Activated CD8-positive, alpha-beta T cell treated with anti-CD3 and anti-CD28 coated beads for 36 hours (primary cell): ENCODE data around the gene WNT11. TPM values are rescaled to one million over a fixed set of nuclear protein-coding genes. Genes with fewer than 3 reads are reported as not detected.

Source experiments
- ATAC-seq: fragments of 200-7000 bp; cut with Tn5 transposase; one replicate; pipeline ENCODE4 v1.10.0; 2021; ENCODE audit warnings: mild to moderate bottlenecking, moderate library complexity
- CTCF ChIA-PET: fragments of 350-600 bp; sonication (Branson Sonifier 250); formaldehyde crosslinking; loops from one replicate; lab custom pipeline; 2021; ENCODE audit warnings: antibody characterized with exemption; lab: Charles Lee
- POLR2A ChIA-PET: fragments of 350-600 bp; sonication (Branson Sonifier 250); formaldehyde crosslinking; loops from one replicate; lab custom pipeline; 2021; ENCODE audit warnings: antibody characterized with exemption; lab: Charles Lee
- DNase-seq: peaks from one replicate; pipeline ENCODE4 v3.0.0-alpha.2; 2020
- H3K27ac Mint-ChIP-seq: one replicate; pipeline ENCODE4 v1.8.0; 2021; ENCODE audit warnings: mild to moderate bottlenecking, mixed read lengths
- H3K27me3 Mint-ChIP-seq: one replicate; pipeline ENCODE4 v1.8.0; 2021; ENCODE audit warnings: mixed read lengths
- H3K36me3 Mint-ChIP-seq: one replicate; pipeline ENCODE4 v1.8.0; 2021; ENCODE audit warnings: low read depth, mixed read lengths
- H3K4me1 Mint-ChIP-seq: one replicate; pipeline ENCODE4 v1.8.0; 2021; ENCODE audit warnings: low read depth, mixed read lengths
- H3K4me3 Mint-ChIP-seq: one replicate; pipeline ENCODE4 v1.8.0; 2021; ENCODE audit warnings: mild to moderate bottlenecking, moderate library complexity, mixed read lengths
- H3K9me3 Mint-ChIP-seq: one replicate; pipeline ENCODE4 v1.8.0; 2021; ENCODE audit warnings: mixed read lengths
- intact Hi-C: fragments of 100-400 bp; cut with micrococcal nuclease; formaldehyde crosslinking; loops from one replicate; pipeline ENCODE4 v1.10.0; 2022
- total RNA-seq, 2 experiments: library from RNA; stranded (reverse); gene quantifications; one replicate each; pipeline ENCODE4 v1.2.3, GENCODE V29; 2021
- TF ChIP-seq, protein P1 (sequence below): fragments of 200-600 bp; IDR thresholded peaks from one replicate; pipeline ENCODE4 v1.8.0; 2022; ENCODE audit warnings: antibody characterized with exemption, mild to moderate bottlenecking

WNT11 gene
- total RNA-seq, 2 experiments from 2014 or later: 0.32 to 0.43 TPM

DNA sequence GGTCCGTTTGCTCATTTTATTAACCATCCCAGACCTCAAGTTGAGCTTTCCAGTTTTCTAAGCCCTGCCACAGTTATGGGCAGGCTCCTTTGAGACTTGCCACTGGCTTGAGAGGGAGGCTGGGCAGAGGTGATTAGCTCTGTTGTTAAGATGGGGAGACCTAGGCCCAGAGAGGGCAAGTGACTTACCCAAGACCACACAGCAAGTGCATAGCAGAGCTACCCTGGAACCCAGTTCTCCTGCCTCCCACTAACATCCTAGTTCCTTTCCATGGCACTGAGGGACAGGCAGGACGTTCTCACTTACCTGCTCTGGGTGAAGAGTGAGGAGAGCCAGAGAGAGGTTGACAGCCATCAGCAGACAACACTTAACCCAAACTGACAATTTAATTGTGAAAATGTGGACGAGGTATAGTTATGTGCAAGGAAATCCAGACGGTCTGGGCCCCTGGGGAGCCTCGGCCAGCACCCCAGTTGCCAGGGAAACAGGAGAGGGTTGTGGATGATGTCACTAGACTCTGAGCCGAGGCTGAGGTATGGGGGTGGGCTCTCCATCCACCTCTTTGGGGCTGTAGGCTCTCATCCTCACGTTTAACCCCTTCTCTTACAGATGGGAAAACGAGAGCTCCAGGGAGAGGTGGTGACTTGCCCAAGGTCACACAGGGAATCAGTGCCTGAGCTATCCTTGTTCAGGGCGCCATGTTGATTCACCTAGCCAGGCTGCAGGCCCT, 12.3 kb upstream of the WNT11 start:
- TF ChIP-seq, protein P1, sequence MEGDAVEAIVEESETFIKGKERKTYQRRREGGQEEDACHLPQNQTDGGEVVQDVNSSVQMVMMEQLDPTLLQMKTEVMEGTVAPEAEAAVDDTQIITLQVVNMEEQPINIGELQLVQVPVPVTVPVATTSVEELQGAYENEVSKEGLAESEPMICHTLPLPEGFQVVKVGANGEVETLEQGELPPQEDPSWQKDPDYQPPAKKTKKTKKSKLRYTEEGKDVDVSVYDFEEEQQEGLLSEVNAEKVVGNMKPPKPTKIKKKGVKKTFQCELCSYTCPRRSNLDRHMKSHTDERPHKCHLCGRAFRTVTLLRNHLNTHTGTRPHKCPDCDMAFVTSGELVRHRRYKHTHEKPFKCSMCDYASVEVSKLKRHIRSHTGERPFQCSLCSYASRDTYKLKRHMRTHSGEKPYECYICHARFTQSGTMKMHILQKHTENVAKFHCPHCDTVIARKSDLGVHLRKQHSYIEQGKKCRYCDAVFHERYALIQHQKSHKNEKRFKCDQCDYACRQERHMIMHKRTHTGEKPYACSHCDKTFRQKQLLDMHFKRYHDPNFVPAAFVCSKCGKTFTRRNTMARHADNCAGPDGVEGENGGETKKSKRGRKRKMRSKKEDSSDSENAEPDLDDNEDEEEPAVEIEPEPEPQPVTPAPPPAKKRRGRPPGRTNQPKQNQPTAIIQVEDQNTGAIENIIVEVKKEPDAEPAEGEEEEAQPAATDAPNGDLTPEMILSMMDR: no peak
- ATAC-seq (no peak), DNase-seq (no peak)
- Mint-ChIP-seq H3K9me3 (no peaks in the 10 kb centered on the region), H3K27ac (no peak overlapping the region), H3K4me3 (no peak overlapping the region), H3K4me1 (no peaks in the 10 kb centered on the region), H3K36me3 (no peaks in the 10 kb centered on the region), H3K27me3 (no peaks in the 10 kb centered on the region)
- ChIA-PET CTCF (interaction anchor here (1.3 to 7.0 kb wide), 3 partner anchors 10 to 101 kb away, joined by 4 to 54 read pairs (median 8); no protein-coding TSS in a partner anchor), POLR2A (interaction anchor here (1.0 kb wide), 1 partner anchor 10 kb away, joined by 3 read pairs; no protein-coding TSS in a partner anchor)
- intact Hi-C loops: no loop called here

DNA sequence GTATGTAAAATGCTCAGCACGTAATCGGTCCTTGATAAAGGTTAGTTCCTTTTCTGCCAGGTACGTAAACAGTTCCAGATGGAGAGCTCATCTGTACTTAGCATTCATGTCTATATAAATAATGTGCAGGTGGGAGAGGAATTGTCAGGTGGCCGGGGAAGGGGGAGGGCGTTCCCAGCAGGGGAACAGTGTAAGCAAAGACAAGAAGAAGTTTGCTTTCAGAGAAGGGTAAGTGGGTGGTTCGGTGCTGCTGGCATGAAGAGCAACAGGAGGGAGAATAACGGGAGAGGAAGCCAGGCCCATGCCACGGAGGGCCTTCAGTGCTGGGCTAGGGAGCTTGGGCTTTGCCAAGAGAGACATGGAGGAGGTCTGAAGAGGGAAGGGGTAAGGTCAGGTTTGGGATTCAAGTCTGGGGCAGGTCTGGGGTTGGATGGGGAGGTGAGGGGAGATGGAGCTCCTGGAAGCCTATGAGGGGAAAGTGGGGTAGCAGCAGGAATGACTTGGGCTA, 11.4 kb upstream of the WNT11 start:
- TF ChIP-seq, protein P1: no peak
- ATAC-seq: no peak
- CTCF ChIA-PET: interaction anchor here (1.3 to 7.0 kb wide), 3 partner anchors 9 to 101 kb away, joined by 4 to 54 read pairs (median 8); no protein-coding TSS in a partner anchor
- H3K4me1 Mint-ChIP-seq: no peaks in the 10 kb centered on the region
- intact Hi-C loops: no loop called here
- no peaks in the 10 kb centered on the region for H3K36me3 Mint-ChIP-seq
- H3K9me3 Mint-ChIP-seq: no peaks in the 10 kb centered on the region
- H3K4me3 Mint-ChIP-seq: no peak overlapping the region
- DNase-seq: no peak
- POLR2A ChIA-PET: no interaction called here
- H3K27me3 Mint-ChIP-seq: peaks cover 1% of the 10 kb centered on the region
- no peak overlapping the region for H3K27ac Mint-ChIP-seq

DNA sequence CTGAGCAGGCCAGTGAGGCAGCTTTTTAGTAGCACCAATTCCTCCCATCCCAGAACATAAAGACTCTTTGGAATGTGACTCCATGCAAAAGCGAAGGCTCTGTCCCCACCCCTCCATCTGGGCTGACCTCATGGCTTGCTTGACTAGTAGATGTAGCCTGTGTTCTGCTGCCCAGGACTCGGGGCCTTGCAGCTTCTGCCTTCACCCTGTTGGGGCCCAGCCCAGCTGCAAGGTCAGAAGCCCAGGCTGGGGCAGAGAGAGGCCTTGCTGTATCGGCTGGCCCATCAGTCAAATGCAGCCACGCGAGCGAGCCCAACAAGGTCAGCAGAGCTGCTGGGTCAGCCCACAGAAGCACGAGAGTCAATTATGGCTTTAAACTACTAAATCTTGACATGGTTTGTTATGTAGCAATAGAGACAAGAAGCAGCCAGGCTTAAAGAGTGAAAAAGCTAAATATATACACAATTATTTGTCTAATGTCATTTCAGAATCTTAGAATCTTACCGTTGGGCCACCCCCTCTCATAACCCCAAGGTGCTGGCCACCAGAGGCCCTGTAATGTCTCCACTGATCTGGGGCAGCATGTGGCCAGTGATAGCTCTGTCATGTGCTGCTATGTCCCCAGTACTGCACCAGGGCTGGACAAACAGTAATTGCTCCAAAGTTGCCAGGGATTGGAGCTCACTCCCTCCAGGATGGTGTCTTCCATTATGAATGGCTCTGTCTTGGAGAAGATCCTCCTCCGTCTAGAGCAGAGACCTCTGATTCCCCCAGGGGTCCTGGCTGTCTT, 10.4 kb upstream of the WNT11 start:
- H3K9me3 Mint-ChIP-seq: no peaks in the 10 kb centered on the region
- intact Hi-C loops: no loop called here
- TF ChIP-seq, protein P1: no peak
- DNase-seq (no peak), ATAC-seq (no peak)
- POLR2A ChIA-PET: no interaction called here
- H3K4me1 Mint-ChIP-seq: no peaks in the 10 kb centered on the region
- H3K27ac Mint-ChIP-seq: no peak overlapping the region
- no peaks in the 10 kb centered on the region for H3K36me3 Mint-ChIP-seq
- CTCF ChIA-PET: interaction anchor here (1.0 to 7.0 kb wide), 3 partner anchors 8 to 102 kb away, joined by 4 to 54 read pairs (median 8); no protein-coding TSS in a partner anchor
- H3K4me3 Mint-ChIP-seq: no peak overlapping the region
- peaks cover 6% of the 10 kb centered on the region for H3K27me3 Mint-ChIP-seq

DNA sequence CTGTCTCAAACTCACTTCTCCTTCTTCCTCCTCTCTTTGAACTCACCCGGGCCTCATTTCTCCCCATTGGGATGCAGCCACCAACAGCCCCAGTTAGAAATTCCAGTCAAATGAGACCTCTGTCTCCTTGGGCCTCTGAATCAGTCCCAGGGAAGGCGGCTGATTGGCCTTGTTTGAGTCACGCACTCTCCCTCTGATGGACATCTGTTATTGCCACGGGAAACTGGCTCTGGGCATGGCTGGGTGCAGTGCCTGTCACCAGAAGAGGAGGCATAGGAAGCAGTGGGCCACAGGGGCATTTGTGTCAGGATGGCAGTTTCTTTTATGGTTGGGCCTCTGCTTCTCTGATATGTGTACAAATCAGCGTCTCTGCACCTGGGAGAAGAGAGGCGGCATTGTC, 9.6 kb upstream of the WNT11 start:
- H3K9me3 Mint-ChIP-seq: no peaks in the 10 kb centered on the region
- no peak overlapping the region for H3K27ac Mint-ChIP-seq
- H3K36me3 Mint-ChIP-seq: no peaks in the 10 kb centered on the region
- intact Hi-C loops: no loop called here
- DNase-seq (no peak), ATAC-seq (no peak)
- TF ChIP-seq, protein P1: no peak
- ChIA-PET POLR2A (no interaction called here), CTCF (interaction anchor here (1.0 kb wide), 1 partner anchor 103 kb away, joined by 4 read pairs; no protein-coding TSS in a partner anchor)
- H3K27me3 Mint-ChIP-seq: peaks cover 14% of the 10 kb centered on the region
- H3K4me3 Mint-ChIP-seq: no peak overlapping the region
- no peaks in the 10 kb centered on the region for H3K4me1 Mint-ChIP-seq
